H9 (cell line): ENCODE data around the gene WIZ. TPM values are rescaled to one million over a fixed set of nuclear protein-coding genes. Genes with fewer than 3 reads are reported as not detected.
A peak's percentile ranks its signal among the peaks of the same experiment; 100 is the strongest.

ENCODE experiments used
- DNase-seq: peaks from one replicate; pipeline ENCODE4 v3.0.0-alpha.2; 2017
- H2AFZ ChIP-seq: one replicate; pipeline ENCODE4 v1.6.1; 2013; ENCODE audit warnings: mild to moderate bottlenecking, low read length, control low read depth, moderate library complexity
- H2AK5ac ChIP-seq: 2 replicates; pipeline ENCODE4 v1.6.1; 2013; ENCODE audit warnings: low read length, control low read depth, mixed read lengths; ENCODE audit not compliant: insufficient read length
- H2BK120ac ChIP-seq: one replicate; pipeline ENCODE4 v1.6.1; 2013; ENCODE audit warnings: low read depth, mild to moderate bottlenecking, low read length, control low read depth, inconsistent platforms; ENCODE audit not compliant: poor library complexity, severe bottlenecking
- H2BK12ac ChIP-seq: 2 replicates; pipeline ENCODE4 v1.6.1; 2013; ENCODE audit warnings: low read length, control low read depth, mixed read lengths, low read depth; ENCODE audit not compliant: insufficient read length
- H2BK15ac ChIP-seq: 2 replicates; pipeline ENCODE4 v1.6.1; 2013; ENCODE audit warnings: low read depth, low read length, control low read depth
- H2BK20ac ChIP-seq: one replicate; pipeline ENCODE4 v1.6.1; 2013; ENCODE audit warnings: low read depth, mild to moderate bottlenecking, low read length, control low read depth, inconsistent platforms; ENCODE audit not compliant: poor library complexity, severe bottlenecking
- H2BK5ac ChIP-seq: 2 replicates; pipeline ENCODE4 v1.6.1; 2013; ENCODE audit warnings: low read length, control low read depth, mixed read lengths; ENCODE audit not compliant: insufficient read length
- H3K14ac ChIP-seq: 2 replicates; pipeline ENCODE4 v1.6.1; 2013; ENCODE audit warnings: low read length, control low read depth; ENCODE audit not compliant: insufficient read depth
- H3K18ac ChIP-seq: 2 replicates; pipeline ENCODE4 v1.6.1; 2013; ENCODE audit warnings: low read depth, mild to moderate bottlenecking, mixed read lengths, low read length, control low read depth; ENCODE audit not compliant: insufficient read length
- H3K23ac ChIP-seq: 2 replicates; pipeline ENCODE4 v1.6.1; 2013; ENCODE audit warnings: low read length, control low read depth, mixed read lengths, low read depth; ENCODE audit not compliant: insufficient read length
- H3K23me2 ChIP-seq: 2 replicates; pipeline ENCODE4 v1.6.1; 2013; ENCODE audit warnings: low read depth, mild to moderate bottlenecking, mixed read lengths, low read length, control low read depth; ENCODE audit not compliant: insufficient read length, poor library complexity, severe bottlenecking
- H3K27ac ChIP-seq: 2 replicates; pipeline ENCODE4 v1.5.1; 2013; ENCODE audit warnings: low read length, control low read depth, mixed read lengths, low read depth; ENCODE audit not compliant: insufficient read length
- H3K27me3 ChIP-seq: 2 replicates; pipeline ENCODE4 v1.6.1; 2013; ENCODE audit warnings: low read length, control low read depth, inconsistent platforms; ENCODE audit not compliant: insufficient read depth
- H3K4ac ChIP-seq: 2 replicates; pipeline ENCODE4 v1.6.1; 2013; ENCODE audit warnings: low read depth, mild to moderate bottlenecking, control low read depth, inconsistent platforms, low read length, moderate library complexity
- H3K4me1 ChIP-seq: 2 replicates; pipeline ENCODE4 v1.6.1; 2013; ENCODE audit warnings: low read length, control low read depth, inconsistent platforms; ENCODE audit not compliant: insufficient read depth
- H3K4me2 ChIP-seq: 2 replicates; pipeline ENCODE4 v1.6.1; 2013; ENCODE audit warnings: low read length, control low read depth, mixed read lengths; ENCODE audit not compliant: insufficient read length, insufficient read depth
- H3K56ac ChIP-seq: 2 replicates; pipeline ENCODE4 v1.6.1; 2013; ENCODE audit warnings: low read depth, mild to moderate bottlenecking, mixed read lengths, low read length, control low read depth; ENCODE audit not compliant: insufficient read length
- H3K79me1 ChIP-seq: 2 replicates; pipeline ENCODE4 v1.6.1; 2013; ENCODE audit warnings: low read depth, mild to moderate bottlenecking, moderate library complexity, low read length, control low read depth, inconsistent platforms; ENCODE audit not compliant: insufficient read depth, poor library complexity, severe bottlenecking
- H3K79me2 ChIP-seq: 2 replicates; pipeline ENCODE4 v1.6.1; 2013; ENCODE audit warnings: low read length, control low read depth, inconsistent platforms; ENCODE audit not compliant: insufficient read depth
- H3K9ac ChIP-seq: 2 replicates; pipeline ENCODE4 v1.6.1; 2013; ENCODE audit warnings: low read length, control low read depth, mixed read lengths; ENCODE audit not compliant: insufficient read length; ENCODE audit errors: extremely low read depth
- H3K9me3 ChIP-seq: one replicate; pipeline ENCODE4 v1.6.1; 2013; ENCODE audit warnings: low read depth, low read length, inconsistent platforms; ENCODE audit not compliant: control insufficient read depth
- H3T11ph ChIP-seq: one replicate; pipeline ENCODE4 v1.6.1; 2013; ENCODE audit warnings: mild to moderate bottlenecking, low read length, control low read depth, inconsistent platforms
- H4K20me1 ChIP-seq: one replicate; pipeline ENCODE4 v1.6.1; 2013; ENCODE audit not compliant: control insufficient read depth, insufficient read length, insufficient read depth
- H4K5ac ChIP-seq: 2 replicates; pipeline ENCODE4 v1.6.1; 2013; ENCODE audit warnings: low read depth, mild to moderate bottlenecking, mixed read lengths, low read length, control low read depth; ENCODE audit not compliant: insufficient read length
- H4K8ac ChIP-seq: replicated peaks from 2 replicates; pipeline ENCODE4 v1.6.1; 2013; ENCODE audit warnings: low read length, control low read depth, mixed read lengths, low read depth; ENCODE audit not compliant: insufficient read length
- H4K91ac ChIP-seq: 2 replicates; pipeline ENCODE4 v1.6.1; 2013; ENCODE audit warnings: low read depth, mild to moderate bottlenecking, moderate library complexity, mixed read lengths, low read length, control low read depth; ENCODE audit not compliant: insufficient read length
- H3K27ac Mint-ChIP-seq, 3 experiments: 2 replicates in 2 of 3; 3 replicates in 1 of 3; pipeline ENCODE4 v1.8.0; 2020 to 2021; ENCODE audit warnings: mixed read lengths in 3 of 3, mild to moderate bottlenecking in 1 of 3, moderate library complexity in 1 of 3
- H3K27me3 Mint-ChIP-seq: 2 replicates; pipeline ENCODE4 v1.8.0; 2021; ENCODE audit warnings: low read depth, mild to moderate bottlenecking, moderate library complexity, mixed read lengths
- H3K36me3 Mint-ChIP-seq, 3 experiments: 2 replicates in 2 of 3; 3 replicates in 1 of 3; pipeline ENCODE4 v1.8.0; 2020 to 2021; ENCODE audit warnings: low read depth in 3 of 3, mixed read lengths in 3 of 3; ENCODE audit not compliant: insufficient read depth in 1 of 3
- H3K4me1 Mint-ChIP-seq, 2 experiments: 2 replicates each; pipeline ENCODE4 v1.8.0; 2020; ENCODE audit warnings: mixed read lengths in 2 of 2
- H3K4me3 Mint-ChIP-seq, 2 experiments: 2 replicates in 1 of 2; 3 replicates in 1 of 2; pipeline ENCODE4 v1.8.0; 2020 to 2021; ENCODE audit warnings: mild to moderate bottlenecking in 2 of 2, mixed read lengths in 2 of 2, moderate library complexity in 1 of 2
- H3K9me3 Mint-ChIP-seq, 2 experiments: 2 replicates in 1 of 2; 3 replicates in 1 of 2; pipeline ENCODE4 v1.8.0; 2020; ENCODE audit warnings: mild to moderate bottlenecking in 2 of 2, mixed read lengths in 2 of 2, moderate library complexity in 1 of 2
- WGBS: extraction: QIAGEN DNeasy Blood & Tissue Kit; methylation state at CpG from one replicate; pipeline ENCODE4 v1.1.7; 2013; ENCODE audit warnings: missing lambda C conversion rate, low lambda C conversion rate, mixed read lengths; ENCODE audit not compliant: insufficient read length; ENCODE audit errors: extremely low coverage; 5-methylcytosine and 5-hydroxymethylcytosine counted together
- total RNA-seq: library from RNA; stranded (reverse); gene quantifications from 2 replicates; pipeline ENCODE4 v1.2.1, GENCODE V29; 2021
- TF ChIP-seq, protein P1 (sequence below): fragments of 200-600 bp; sonication (generic); conservative IDR thresholded peaks from 3 replicates; pipeline ENCODE4 v1.8.0; 2021; ENCODE audit warnings: antibody characterized with exemption, mild to moderate bottlenecking

The WIZ gene
- total RNA-seq, 1 experiment from 2014 or later, result 33.3 TPM

DNA sequence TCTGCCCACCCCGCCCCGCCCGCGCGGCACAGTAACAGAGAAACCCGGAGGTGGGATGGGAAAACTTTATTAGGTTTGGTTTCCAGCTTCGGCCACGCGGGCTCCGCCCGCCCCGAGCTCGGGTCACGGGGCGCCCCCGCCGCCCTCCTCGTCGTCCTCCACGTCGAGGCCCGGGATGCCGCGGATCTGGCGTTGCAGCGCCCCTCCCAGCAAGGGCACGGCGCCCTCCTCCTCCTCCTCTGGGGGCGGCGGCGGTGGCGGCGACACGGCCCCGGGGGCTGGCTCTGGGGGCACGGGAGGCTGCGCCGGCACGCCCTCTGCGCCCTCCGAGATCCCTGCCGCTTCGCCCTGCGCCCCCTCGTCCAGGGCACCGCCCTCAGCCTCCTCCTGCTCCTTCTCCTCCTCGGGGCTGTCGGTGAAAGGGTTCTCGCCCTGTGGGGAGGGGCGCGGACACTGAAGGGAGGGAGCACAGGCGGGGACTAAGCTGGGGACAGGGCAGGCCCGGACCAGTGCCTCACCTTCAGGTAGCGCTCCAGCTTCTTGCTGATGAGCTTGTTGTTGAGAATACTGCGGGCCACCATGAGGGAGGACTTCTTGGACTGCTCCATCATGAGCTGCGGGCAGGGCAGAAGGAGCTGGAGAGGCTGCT is 69.6 kb downstream of the WIZ start:
- Histone ChIP-seq H3K23me2 (peaks cover 8% of the 10 kb centered on the region), H4K91ac (no peak overlapping the region), H3K4me2 (peak overlapping the region; percentile 69), H4K20me1 (no peaks in the 10 kb centered on the region), H3K4ac (no peak overlapping the region), H3T11ph (no peak overlapping the region), H3K27ac (no peak overlapping the region), H3K9ac (peak overlapping the region; percentile 12), H3K9me3 (no peaks in the 10 kb centered on the region), H3K56ac (no peak overlapping the region), H2BK120ac (no peak overlapping the region), H2BK15ac (no peak overlapping the region), H3K18ac (no peak overlapping the region), H3K79me1 (no peaks in the 10 kb centered on the region), H2BK12ac (no peak overlapping the region), H2BK5ac (no peak overlapping the region), H2BK20ac (no peak overlapping the region), H2AFZ (no peak overlapping the region), H3K79me2 (peaks cover 26% of the 10 kb centered on the region; the same call in 1 of the 2 replicates), H3K14ac (peak overlapping the region; percentile 23), H2AK5ac (no peak overlapping the region), H4K8ac (no peak overlapping the region), H3K23ac (no peak overlapping the region), H4K5ac (no peak overlapping the region), H3K4me1 (peaks cover 2% of the 10 kb centered on the region; the same call in 1 of the 2 replicates), H3K27me3 (no peaks in the 10 kb centered on the region)
- TF ChIP-seq, protein P1, sequence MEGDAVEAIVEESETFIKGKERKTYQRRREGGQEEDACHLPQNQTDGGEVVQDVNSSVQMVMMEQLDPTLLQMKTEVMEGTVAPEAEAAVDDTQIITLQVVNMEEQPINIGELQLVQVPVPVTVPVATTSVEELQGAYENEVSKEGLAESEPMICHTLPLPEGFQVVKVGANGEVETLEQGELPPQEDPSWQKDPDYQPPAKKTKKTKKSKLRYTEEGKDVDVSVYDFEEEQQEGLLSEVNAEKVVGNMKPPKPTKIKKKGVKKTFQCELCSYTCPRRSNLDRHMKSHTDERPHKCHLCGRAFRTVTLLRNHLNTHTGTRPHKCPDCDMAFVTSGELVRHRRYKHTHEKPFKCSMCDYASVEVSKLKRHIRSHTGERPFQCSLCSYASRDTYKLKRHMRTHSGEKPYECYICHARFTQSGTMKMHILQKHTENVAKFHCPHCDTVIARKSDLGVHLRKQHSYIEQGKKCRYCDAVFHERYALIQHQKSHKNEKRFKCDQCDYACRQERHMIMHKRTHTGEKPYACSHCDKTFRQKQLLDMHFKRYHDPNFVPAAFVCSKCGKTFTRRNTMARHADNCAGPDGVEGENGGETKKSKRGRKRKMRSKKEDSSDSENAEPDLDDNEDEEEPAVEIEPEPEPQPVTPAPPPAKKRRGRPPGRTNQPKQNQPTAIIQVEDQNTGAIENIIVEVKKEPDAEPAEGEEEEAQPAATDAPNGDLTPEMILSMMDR, result no peak
- H3K4me1 Mint-ChIP-seq, result peaks cover 30 to 31% of the 10 kb centered on the region in 2 experiments
- no peaks in the 10 kb centered on the region; a peak in 1 of 5 replicates for H3K9me3 Mint-ChIP-seq
- peak; percentile 89 for DNase-seq
- H3K27ac Mint-ChIP-seq, result peak overlapping the region in 2 of 3 experiments; percentile 62 to 93; a peak in 4 of 7 replicates
- peak overlapping the region; percentile 95 to 98 for H3K4me3 Mint-ChIP-seq
- no CpG with 5 or more reads among the region's 56 CpGs for WGBS
- peaks cover 5 to 19% (median 5%) of the 10 kb centered on the region in 3 experiments; a peak in 5 of 7 replicates for H3K36me3 Mint-ChIP-seq
- H3K27me3 Mint-ChIP-seq, result no peaks in the 10 kb centered on the region; the same call in 1 of the 2 replicates
